GM18505 (cell line): ENCODE measurements around the gene NPEPPS.

Experiments used
- ATAC-seq: cut with Tn5 transposase; IDR thresholded peaks from one replicate; pipeline ENCODE4 v1.9.1; 2021; ENCODE audit not compliant: unreplicated experiment
- POLR2A ChIP-seq: IDR thresholded peaks from 4 replicates; pipeline ENCODE4 v1.6.1; 2011; ENCODE audit warnings: borderline replicate concordance; ENCODE audit not compliant: insufficient read depth, insufficient read length; ENCODE audit errors: extremely low read depth

Gene NPEPPS

DNA sequence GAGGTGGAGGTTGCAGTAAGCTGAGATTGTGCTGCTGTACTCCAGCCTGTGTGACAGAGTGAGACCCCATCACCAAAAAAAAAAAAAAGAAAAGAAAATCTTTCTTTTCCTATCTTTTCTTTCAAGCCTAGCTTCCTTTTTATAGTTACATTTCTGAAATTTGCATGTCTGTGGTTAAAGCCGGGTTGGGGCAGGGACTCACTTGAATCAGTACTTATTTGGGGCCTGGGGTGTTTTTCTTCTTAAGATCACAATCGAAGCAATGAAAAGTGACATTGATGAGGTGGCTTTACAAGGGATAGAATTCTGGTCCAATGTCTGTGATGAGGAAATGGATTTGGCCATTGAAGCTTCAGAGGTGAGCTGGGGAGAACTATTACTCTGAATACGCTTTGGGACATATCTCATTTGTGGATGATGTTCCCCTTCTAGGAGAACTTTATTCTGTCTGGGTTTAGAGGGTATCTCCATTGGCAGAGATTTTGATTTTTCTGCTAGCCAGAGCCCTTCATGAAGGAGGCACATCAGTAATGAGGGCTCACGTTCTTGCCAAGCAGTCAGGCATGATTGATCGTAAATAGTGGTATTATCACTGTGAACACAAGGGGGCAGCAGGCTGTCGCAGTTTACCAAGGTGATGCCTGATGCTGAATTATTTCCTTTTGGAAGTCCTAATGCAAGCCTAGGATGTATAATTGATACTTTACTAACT lies 133.2 kb downstream of the NPEPPS start:
- TF ChIP-seq POLR2A: no peak
- no peak for ATAC-seq

DNA sequence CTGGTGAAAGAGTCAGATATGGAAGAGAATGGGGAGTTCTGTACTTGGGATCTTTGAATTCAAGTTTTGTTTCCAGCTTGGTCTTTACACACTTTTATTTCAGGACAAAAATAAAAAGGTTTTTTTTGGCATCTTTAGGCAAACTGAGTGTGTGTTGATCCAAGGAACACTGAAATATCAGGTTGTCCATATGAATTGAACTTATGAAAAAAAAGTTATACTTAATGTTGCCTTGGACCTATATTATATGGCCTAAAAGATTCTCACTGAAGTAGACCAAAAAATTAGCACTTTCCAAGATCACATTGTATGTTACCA lies 133.7 kb downstream of the NPEPPS start:
- TF ChIP-seq POLR2A: no peak
- no peak for ATAC-seq

DNA sequence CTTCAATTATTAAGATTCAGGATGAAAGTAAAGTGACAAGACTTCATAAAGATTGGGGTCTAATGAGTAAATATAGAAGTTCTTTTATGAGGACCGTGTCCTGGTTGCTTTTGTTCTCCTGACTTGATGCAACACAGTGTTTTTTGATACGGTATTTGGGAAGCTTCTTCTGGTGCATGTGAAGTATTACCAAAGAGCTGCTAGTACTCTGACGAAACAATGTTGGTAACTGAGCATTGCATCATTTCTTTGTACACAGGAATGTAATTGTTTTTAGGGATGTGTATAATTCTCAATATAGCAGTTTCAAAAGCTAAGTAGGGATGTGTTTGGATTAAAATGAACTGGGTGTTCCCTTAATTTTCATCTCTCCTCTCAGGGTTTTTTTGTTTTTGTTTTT lies 134.7 kb downstream of the NPEPPS start:
- no peak for TF ChIP-seq POLR2A
- ATAC-seq: no peak

DNA sequence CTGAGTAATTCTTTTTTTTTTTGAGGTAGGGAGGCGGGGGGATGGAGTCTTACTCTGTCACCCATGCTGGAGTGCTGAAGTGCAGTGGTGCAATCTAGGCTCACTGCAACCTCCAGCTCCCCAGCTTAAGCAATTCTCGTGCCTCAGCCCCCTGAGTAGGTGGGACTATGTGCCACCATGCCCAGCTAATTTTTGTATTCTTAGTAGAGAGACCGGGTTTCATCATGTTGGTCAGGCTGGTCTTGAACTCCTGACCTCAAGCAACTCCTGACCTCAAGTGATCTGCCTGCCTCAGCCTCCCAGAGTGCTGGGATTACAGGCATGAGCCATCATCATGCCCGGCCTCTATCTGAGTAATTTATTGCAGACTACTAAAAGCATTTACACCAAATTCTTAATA lies 138.2 kb downstream of the NPEPPS start:
- ATAC-seq: no peak
- no peak for TF ChIP-seq POLR2A

DNA sequence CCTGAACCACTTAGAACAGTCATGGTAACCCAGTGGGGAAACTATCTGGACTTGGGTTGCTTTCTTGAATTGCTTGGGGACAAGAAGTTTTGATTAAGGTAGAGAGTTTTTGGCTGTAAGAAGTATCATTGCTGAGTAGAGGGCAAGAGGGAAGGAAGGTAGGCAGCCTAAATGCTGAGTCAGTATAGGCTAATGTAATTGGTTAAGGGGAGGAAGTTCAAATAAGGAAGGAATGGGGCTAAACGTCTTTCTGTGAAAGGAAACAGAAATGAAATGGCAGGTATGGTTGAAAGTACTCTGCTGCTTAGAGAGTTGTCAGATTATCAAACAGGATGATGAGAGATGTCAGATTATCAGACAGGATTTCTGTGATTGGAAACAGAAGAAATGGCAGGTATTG lies 139.2 kb downstream of the NPEPPS start:
- no peak for TF ChIP-seq POLR2A
- no peak for ATAC-seq
